Liver (tissue), 9 donors: ENCODE measurements around the gene OBP2A. TPM values are rescaled to one million over a fixed set of nuclear protein-coding genes. Genes with fewer than 3 reads are reported as not detected.

Experiments
- DNase-seq: peaks from one replicate; pipeline ENCODE4 v3.0.0-alpha.2; 2017; ENCODE audit warnings: low spot score
- H3K27ac ChIP-seq, 2 donors: one replicate each; pipeline ENCODE4 v1.7.0; 2013; ENCODE audit warnings: inconsistent platforms in 2 of 2, low read length in 2 of 2, control low read depth in 1 of 2, low read depth in 1 of 2, mild to moderate bottlenecking in 1 of 2
- H3K27me3 ChIP-seq, 4 donors: one replicate each; pipeline versions ENCODE4 v1.6.1 to v1.7.0; 2013; ENCODE audit warnings: low read length in 3 of 4, inconsistent platforms in 1 of 4, mild to moderate bottlenecking in 1 of 4, moderate library complexity in 1 of 4; ENCODE audit not compliant: control insufficient read depth in 4 of 4, insufficient read depth in 4 of 4
- H3K36me3 ChIP-seq, 4 donors: one replicate each; pipeline versions ENCODE4 v1.6.1 to v1.7.0; 2013; ENCODE audit warnings: low read length in 3 of 4, mild to moderate bottlenecking in 3 of 4, low read depth in 1 of 4, moderate library complexity in 1 of 4; ENCODE audit not compliant: control insufficient read depth in 4 of 4, insufficient read depth in 3 of 4
- H3K4me1 ChIP-seq, 4 donors: one replicate each; pipeline versions ENCODE4 v1.6.1 to v1.7.0; 2013; ENCODE audit warnings: low read length in 3 of 4, mild to moderate bottlenecking in 3 of 4, moderate library complexity in 1 of 4; ENCODE audit not compliant: control insufficient read depth in 4 of 4, insufficient read depth in 4 of 4
- H3K4me3 ChIP-seq, 3 donors: one replicate each; pipeline versions ENCODE4 v1.6.1 to v1.7.0; 2013; ENCODE audit warnings: low read length in 3 of 3, control low read depth in 1 of 3, low read depth in 1 of 3, mild to moderate bottlenecking in 1 of 3
- H3K9ac ChIP-seq, 2 donors: one replicate each; pipeline ENCODE4 v1.7.0; 2013; ENCODE audit warnings: low read length in 2 of 2, mild to moderate bottlenecking in 2 of 2, moderate library complexity in 2 of 2, control low read depth in 1 of 2, low read depth in 1 of 2
- H3K9me3 ChIP-seq, 4 donors: one replicate each; pipeline versions ENCODE4 v1.6.1 to v1.7.0; 2013; ENCODE audit warnings: low read length in 3 of 4; ENCODE audit not compliant: control insufficient read depth in 4 of 4
- ATF3 ChIP-seq: IDR thresholded peaks from 2 replicates; pipeline ENCODE4 v1.6.1; 2016; ENCODE audit warnings: antibody characterized with exemption
- EGR1 ChIP-seq, 2 donors: IDR thresholded peaks; 2 replicates each; pipeline ENCODE4 v1.6.1; 2016 to 2018; ENCODE audit warnings: antibody characterized with exemption in 2 of 2, low read depth in 2 of 2
- FOXA1 ChIP-seq: IDR thresholded peaks from 2 replicates; pipeline ENCODE4 v1.6.1; 2016; ENCODE audit warnings: antibody characterized with exemption
- FOXA2 ChIP-seq: IDR thresholded peaks from 2 replicates; pipeline ENCODE4 v1.6.1; 2016; ENCODE audit warnings: antibody characterized with exemption
- GABPA ChIP-seq, 2 donors: IDR thresholded peaks in 1 of 2; conservative IDR thresholded peaks in 1 of 2; 2 replicates each; pipeline ENCODE4 v1.6.1; 2016; ENCODE audit warnings: antibody characterized with exemption in 2 of 2, mild to moderate bottlenecking in 1 of 2, moderate library complexity in 1 of 2
- HNF4A ChIP-seq, 2 donors: conservative IDR thresholded peaks; 2 replicates each; pipeline ENCODE4 v1.6.1; 2016; ENCODE audit warnings: antibody characterized with exemption in 2 of 2, mild to moderate bottlenecking in 2 of 2
- HNF4G ChIP-seq: IDR thresholded peaks from 2 replicates; pipeline ENCODE4 v1.6.1; 2016; ENCODE audit warnings: antibody characterized with exemption
- JUND ChIP-seq, 2 donors: IDR thresholded peaks; 2 replicates each; pipeline ENCODE4 v1.6.1; 2016; ENCODE audit warnings: antibody characterized with exemption in 2 of 2
- RAD21 ChIP-seq, 2 donors: IDR thresholded peaks; 2 replicates each; pipeline ENCODE4 v1.6.1; 2016; ENCODE audit warnings: antibody characterized with exemption in 2 of 2, mild to moderate bottlenecking in 2 of 2
- REST ChIP-seq: IDR thresholded peaks from 2 replicates; pipeline ENCODE4 v1.6.1; 2016; ENCODE audit warnings: antibody characterized with exemption, mild to moderate bottlenecking
- SP1 ChIP-seq: IDR thresholded peaks from 2 replicates; pipeline ENCODE4 v1.6.1; 2018; ENCODE audit warnings: antibody characterized with exemption, mild to moderate bottlenecking
- TAF1 ChIP-seq: conservative IDR thresholded peaks from 2 replicates; pipeline ENCODE4 v1.6.1; 2016; ENCODE audit warnings: antibody characterized with exemption, mild to moderate bottlenecking
- YY1 ChIP-seq: IDR thresholded peaks from 2 replicates; pipeline ENCODE4 v1.6.1; 2016; ENCODE audit warnings: antibody characterized with exemption, mild to moderate bottlenecking
- WGBS: extraction: QIAGEN DNeasy Blood & Tissue Kit; methylation state at CpG from one replicate; pipeline ENCODE4 v1.1.7; 2013; 5-methylcytosine and 5-hydroxymethylcytosine counted together
- polyA plus RNA-seq, 2 donors: library from polyadenylated mRNA; stranded (reverse) in 1 of 2; unstranded in 1 of 2; fragments of 200-250 nt in 1 of 2; fragments of >200 nt in 1 of 2; fragmentation: Nextera tagmentation in 1 of 2; extraction: Ambion mirVana in 1 of 2; gene quantifications; one replicate each; pipeline versions ENCODE4 v1.2.1 to v1.2.3, GENCODE V29; 2013 to 2015
- total RNA-seq, 2 donors: library from RNA; depleted of rRNA; stranded (reverse); fragments of >200 nt; gene quantifications; one replicate each; pipeline ENCODE4 v1.2.3, GENCODE V29; 2014
- TF ChIP-seq, protein P1 (sequence below): IDR thresholded peaks from 2 replicates; pipeline ENCODE4 v1.6.1; 2016; ENCODE audit warnings: antibody characterized with exemption
- TF ChIP-seq, protein P2 (sequence below): IDR thresholded peaks from 2 replicates; pipeline ENCODE4 v1.6.1; 2016; ENCODE audit warnings: antibody characterized with exemption
- TF ChIP-seq, protein P3 (sequence below): fragments of 150-350 bp; IDR thresholded peaks from 2 replicates; pipeline ENCODE4 v1.5.1; 2017; ENCODE audit warnings: improper control_type of control experiment, low read depth, low read length; ENCODE audit not compliant: missing input control
- donor health status: healthy.
- donor health status: healthy.
- donor health status: healthy.
- donor health status: healthy.
- donor health status: healthy.

Gene OBP2A
- total and polyA plus RNA-seq, 4 donors = not detected

DNA sequence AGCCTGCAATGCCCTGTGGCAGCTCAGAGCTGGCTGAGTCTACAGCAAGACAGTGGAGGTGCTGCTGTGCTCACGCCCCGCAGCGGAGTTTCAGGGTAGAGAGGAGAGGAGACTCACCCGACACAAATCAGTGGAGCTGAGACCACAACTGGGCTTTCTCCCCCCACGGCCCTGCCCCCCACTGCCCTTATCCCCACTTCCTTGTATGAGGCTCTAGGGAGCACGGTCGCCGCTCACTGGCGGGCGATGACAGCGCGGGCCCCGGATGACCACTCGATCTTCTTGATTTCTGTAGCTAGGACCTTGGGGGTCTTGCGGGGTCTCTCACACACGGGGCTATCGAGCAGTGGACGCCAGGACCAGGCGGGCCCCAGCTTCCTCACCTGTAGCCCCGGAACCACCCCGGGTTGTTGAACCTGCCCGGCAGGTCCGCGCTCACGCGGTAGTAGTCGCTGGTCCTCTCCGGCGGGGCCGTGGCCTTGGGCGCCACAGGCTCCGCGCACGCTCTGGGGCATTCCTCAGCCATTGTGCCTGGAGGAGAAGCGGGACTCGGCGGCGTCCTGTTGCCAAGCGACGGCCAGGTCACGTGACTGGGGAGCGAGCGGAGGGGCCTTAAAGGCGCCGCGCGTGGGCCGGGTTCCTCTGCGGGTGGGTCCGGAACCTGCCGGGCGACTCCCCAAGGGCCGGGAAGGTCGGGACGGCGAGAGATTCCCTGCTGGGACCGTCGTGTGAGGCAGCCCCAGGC is 46.4 kb upstream of the OBP2A start:
- 1% methylated on average over 58 of the region's 58 CpGs for WGBS
- peak; percentile 90 for DNase-seq
- no peaks in the 10 kb centered on the region for H3K27me3 ChIP-seq
- H3K9ac ChIP-seq = peak overlapping the region in 1 of 2 donors; percentile 19
- TF ChIP-seq TAF1 = no peak
- TF ChIP-seq HNF4G = no peak
- peak; percentile 69 for TF ChIP-seq YY1
- TF ChIP-seq, protein P1, sequence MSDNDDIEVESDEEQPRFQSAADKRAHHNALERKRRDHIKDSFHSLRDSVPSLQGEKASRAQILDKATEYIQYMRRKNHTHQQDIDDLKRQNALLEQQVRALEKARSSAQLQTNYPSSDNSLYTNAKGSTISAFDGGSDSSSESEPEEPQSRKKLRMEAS = peak; percentile 29
- peaks cover 6 to 34% (median 24%) of the 10 kb centered on the region in 4 donors for H3K4me1 ChIP-seq
- H3K27ac ChIP-seq = peak overlapping the region; percentile 43 to 82
- H3K9me3 ChIP-seq = no peaks in the 10 kb centered on the region
- H3K36me3 ChIP-seq = peaks cover 2 to 20% (median 10%) of the 10 kb centered on the region in 4 donors
- H3K4me3 ChIP-seq = peak overlapping the region; percentile 49 to 84 (median 80)

- peak; percentile 44 for DNase-seq
- H3K27me3 ChIP-seq = no peaks in the 10 kb centered on the region
- under 1% methylated on average over 29 of the region's 29 CpGs for WGBS
- no peak for TF ChIP-seq JUND (IDR thresholded peaks at IDR 0.05)
- TF ChIP-seq REST = peak; percentile 50
- peaks cover 6 to 34% (median 24%) of the 10 kb centered on the region in 4 donors for H3K4me1 ChIP-seq
- H3K9ac ChIP-seq = peak overlapping the region; percentile 11 to 19
- H3K4me3 ChIP-seq = peak overlapping the region; percentile 49 to 84 (median 80)
- H3K9me3 ChIP-seq = no peaks in the 10 kb centered on the region
- H3K36me3 ChIP-seq = peaks cover 3 to 22% (median 9%) of the 10 kb centered on the region in 4 donors
- H3K27ac ChIP-seq = peak overlapping the region; percentile 43 to 82
Measured at GRCh38 chr9:135500071-135500524, 45.8 kb upstream of the OBP2A start.

- Histone ChIP-seq H3K27me3 (no peaks in the 10 kb centered on the region), H3K4me3 (peak within 1 kb of the TSS; percentile 76 to 84 (median 80)), H3K9ac (peak within 1 kb of the TSS; percentile 20 to 42), H3K4me1 (peaks cover 6 to 35% (median 23%) of the 10 kb centered on the region in 4 donors), H3K9me3 (no peaks in the 10 kb centered on the region), H3K27ac (peak within 1 kb of the TSS; percentile 43 to 82), H3K36me3 (peaks cover 3 to 23% (median 9%) of the 10 kb centered on the region in 4 donors)
- DNase-seq = peak; percentile 88
- WGBS = under 1% methylated on average over 92 of the region's 92 CpGs
- TF ChIP-seq FOXA1 (peak; percentile 22), RAD21 (IDR thresholded peaks at IDR 0.05) (peak in 1 of 2 donors; percentile 58), ATF3 (no peak), YY1 (peak; percentile 62), HNF4A (conservative IDR thresholded peaks at IDR 0.05) (no peak), SP1 (no peak), EGR1 (IDR thresholded peaks at IDR 0.05; ENCODE audit: low read depth in 2 of 2) (peak; percentile 76 to 78), GABPA (IDR thresholded peaks at IDR 0.05 in 1 of 2, conservative IDR thresholded peaks at IDR 0.05 in 1 of 2) (peak in 1 of 2 donors; percentile 56), FOXA2 (no peak), HNF4G (no peak), TAF1 (no peak)
- TF ChIP-seq, protein P1 = no peak
- TF ChIP-seq, protein P2, sequence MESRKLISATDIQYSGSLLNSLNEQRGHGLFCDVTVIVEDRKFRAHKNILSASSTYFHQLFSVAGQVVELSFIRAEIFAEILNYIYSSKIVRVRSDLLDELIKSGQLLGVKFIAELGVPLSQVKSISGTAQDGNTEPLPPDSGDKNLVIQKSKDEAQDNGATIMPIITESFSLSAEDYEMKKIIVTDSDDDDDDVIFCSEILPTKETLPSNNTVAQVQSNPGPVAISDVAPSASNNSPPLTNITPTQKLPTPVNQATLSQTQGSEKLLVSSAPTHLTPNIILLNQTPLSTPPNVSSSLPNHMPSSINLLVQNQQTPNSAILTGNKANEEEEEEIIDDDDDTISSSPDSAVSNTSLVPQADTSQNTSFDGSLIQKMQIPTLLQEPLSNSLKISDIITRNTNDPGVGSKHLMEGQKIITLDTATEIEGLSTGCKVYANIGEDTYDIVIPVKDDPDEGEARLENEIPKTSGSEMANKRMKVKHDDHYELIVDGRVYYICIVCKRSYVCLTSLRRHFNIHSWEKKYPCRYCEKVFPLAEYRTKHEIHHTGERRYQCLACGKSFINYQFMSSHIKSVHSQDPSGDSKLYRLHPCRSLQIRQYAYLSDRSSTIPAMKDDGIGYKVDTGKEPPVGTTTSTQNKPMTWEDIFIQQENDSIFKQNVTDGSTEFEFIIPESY = no peak
- TF ChIP-seq, protein P3, sequence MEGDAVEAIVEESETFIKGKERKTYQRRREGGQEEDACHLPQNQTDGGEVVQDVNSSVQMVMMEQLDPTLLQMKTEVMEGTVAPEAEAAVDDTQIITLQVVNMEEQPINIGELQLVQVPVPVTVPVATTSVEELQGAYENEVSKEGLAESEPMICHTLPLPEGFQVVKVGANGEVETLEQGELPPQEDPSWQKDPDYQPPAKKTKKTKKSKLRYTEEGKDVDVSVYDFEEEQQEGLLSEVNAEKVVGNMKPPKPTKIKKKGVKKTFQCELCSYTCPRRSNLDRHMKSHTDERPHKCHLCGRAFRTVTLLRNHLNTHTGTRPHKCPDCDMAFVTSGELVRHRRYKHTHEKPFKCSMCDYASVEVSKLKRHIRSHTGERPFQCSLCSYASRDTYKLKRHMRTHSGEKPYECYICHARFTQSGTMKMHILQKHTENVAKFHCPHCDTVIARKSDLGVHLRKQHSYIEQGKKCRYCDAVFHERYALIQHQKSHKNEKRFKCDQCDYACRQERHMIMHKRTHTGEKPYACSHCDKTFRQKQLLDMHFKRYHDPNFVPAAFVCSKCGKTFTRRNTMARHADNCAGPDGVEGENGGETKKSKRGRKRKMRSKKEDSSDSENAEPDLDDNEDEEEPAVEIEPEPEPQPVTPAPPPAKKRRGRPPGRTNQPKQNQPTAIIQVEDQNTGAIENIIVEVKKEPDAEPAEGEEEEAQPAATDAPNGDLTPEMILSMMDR = peak; percentile 87
Measured at GRCh38 chr9:135500525-135501260, 45.2 kb upstream of the OBP2A start, which contains the start of gene MRPS2. TSS of gene MRPS2 (plus strand) at chr9:135500682. CDS start at chr9:135500711, 29 bp downstream.
